ENCODE measurements around the gene CLNK. TPM values are rescaled to one million over a fixed set of nuclear protein-coding genes. Genes with fewer than 3 reads are reported as not detected.

Gene CLNK
- total RNA-seq, 1 experiment from 2014 or later = not detected

- H3K14ac ChIP-seq (ENCODE audit: insufficient read depth, low read length) = no peak overlapping the region
- H3K4me1 ChIP-seq (ENCODE audit: insufficient read depth, low read length) = 0 out of 2 replicates have a peak, but pooled peaks cover under 1% of the 10 kb centered on the region
- H3T11ph ChIP-seq (ENCODE audit: low read length) = no peak overlapping the region
- no peak overlapping the region for H2AFZ ChIP-seq (ENCODE audit: low read length)
- no peak overlapping the region for H2BK120ac ChIP-seq (ENCODE audit: low read depth, low read length, poor library complexity, severe bottlenecking)
- H3K23ac ChIP-seq (ENCODE audit: insufficient read length, low read depth, low read length) = no peak overlapping the region
- no CpG with 5 or more reads among the region's 3 CpGs for WGBS (ENCODE audit: extremely low coverage, insufficient read length, low lambda C conversion rate)
- H3K79me2 ChIP-seq (ENCODE audit: insufficient read depth, low read length) = no peaks in the 10 kb centered on the region
- no peaks in the 10 kb centered on the region for H3K23me2 ChIP-seq (ENCODE audit: insufficient read length, low read depth, low read length, poor library complexity, severe bottlenecking)
- H3K18ac ChIP-seq (ENCODE audit: insufficient read length, low read depth, low read length) = no peak overlapping the region
- TF ChIP-seq CTCF (conservative IDR thresholded peaks at IDR 0.05) = no peak
- H3K9ac ChIP-seq (ENCODE audit: extremely low read depth, insufficient read length, low read length) = no peak overlapping the region
- no peak overlapping the region for H2BK15ac ChIP-seq (ENCODE audit: low read depth, low read length)
- H3K27ac ChIP-seq (ENCODE audit: insufficient read length, low read depth, low read length) = no peak overlapping the region
- H4K91ac ChIP-seq (ENCODE audit: insufficient read length, low read depth, low read length) = no peak overlapping the region
- H4K5ac ChIP-seq (ENCODE audit: insufficient read length, low read depth, low read length) = no peak overlapping the region
- H3K4ac ChIP-seq (ENCODE audit: low read depth, low read length) = no peak overlapping the region
- H3K4me3 Mint-ChIP-seq = no peak overlapping the region
- peaks cover 6 to 8% of the 10 kb centered on the region in 2 experiments; a peak in 3 of 4 replicates for H3K4me1 Mint-ChIP-seq
- no peak overlapping the region for H2BK5ac ChIP-seq (ENCODE audit: insufficient read length, low read length)
- no peak overlapping the region for H4K8ac ChIP-seq (replicated peaks; ENCODE audit: insufficient read length, low read depth, low read length)
- DNase-seq = no peak
- no peak overlapping the region for H3K56ac ChIP-seq (ENCODE audit: insufficient read length, low read depth, low read length)
- no peaks in the 10 kb centered on the region for H3K27me3 ChIP-seq (ENCODE audit: insufficient read depth, low read length)
- no peak overlapping the region for H2BK20ac ChIP-seq (ENCODE audit: low read depth, low read length, poor library complexity, severe bottlenecking)
- no peaks in the 10 kb centered on the region for H3K27me3 Mint-ChIP-seq (ENCODE audit: low read depth)
- no peaks in the 10 kb centered on the region for H3K36me3 Mint-ChIP-seq (ENCODE audit: insufficient read depth in 1 of 3, low read depth in 3 of 3)
- H2BK12ac ChIP-seq (ENCODE audit: insufficient read length, low read depth, low read length) = no peak overlapping the region
- no peaks in the 10 kb centered on the region for H4K20me1 ChIP-seq (ENCODE audit: control insufficient read depth, insufficient read depth, insufficient read length)
- H3K79me1 ChIP-seq (ENCODE audit: insufficient read depth, low read depth, low read length, poor library complexity, severe bottlenecking) = no peaks in the 10 kb centered on the region
- H3K9me3 ChIP-seq (ENCODE audit: control insufficient read depth, low read depth, low read length) = no peaks in the 10 kb centered on the region
- H3K9me3 Mint-ChIP-seq = no peaks in the 10 kb centered on the region
- H3K27ac Mint-ChIP-seq = no peak overlapping the region
- no peak overlapping the region for H2AK5ac ChIP-seq (ENCODE audit: insufficient read length, low read length)
- no peak overlapping the region for H3K4me2 ChIP-seq (ENCODE audit: insufficient read depth, insufficient read length, low read length)
Measured at GRCh38 chr4:10682397-10682796, 2.2 kb downstream of the CLNK start.

Data from H9 (cell line).